T-cell (primary cell): ENCODE results near the gene NRROS. TPM values are rescaled to one million over a fixed set of nuclear protein-coding genes. Genes with fewer than 3 reads are reported as not detected.
A peak's percentile ranks its signal among the peaks of the same experiment; 100 is the strongest.

Source experiments
- ATAC-seq, 4 experiments: fragments of 200-7000 bp in 3 of 4; fragments of 150-1000 bp in 1 of 4; cut with Tn5 transposase; replicated peaks in 1 of 4; 1 replicate in 3 of 4; 2 replicates in 1 of 4; pipeline ENCODE4 v1.10.0; 2021; ENCODE audit warnings: moderate library complexity in 3 of 4, mild to moderate bottlenecking in 2 of 4, moderate number of reproducible peaks in 1 of 4
- CTCF ChIA-PET, 2 donors: fragments of 300-600 bp; sonication (Branson Sonifier 250); formaldehyde crosslinking; loops; one replicate each; lab custom pipeline; 2022; ENCODE audit warnings: antibody characterized with exemption in 2 of 2; lab: Charles Lee
- POLR2A ChIA-PET, 2 donors: fragments of 300-600 bp; sonication (Branson Sonifier 250); formaldehyde crosslinking; loops; one replicate each; lab custom pipeline; 2022; ENCODE audit warnings: antibody characterized with exemption in 2 of 2; lab: Charles Lee
- DNase-seq, 35 experiments: peaks; one replicate each; pipeline versions ENCODE4 v3.0.0 to v3.0.0-alpha.2; 2013 to 2023
- H3K27ac ChIP-seq: one replicate; pipeline ENCODE4 v1.5.1; 2013; ENCODE audit warnings: low read length
- H3K27me3 ChIP-seq, 2 experiments: replicated peaks in 1 of 2; 1 replicate in 1 of 2; 2 replicates in 1 of 2; pipeline versions ENCODE4 v1.6.1 to v1.7.0; 2013; ENCODE audit warnings: low read length in 1 of 2, mixed read lengths in 1 of 2; ENCODE audit not compliant: control insufficient read depth in 2 of 2, insufficient read depth in 2 of 2; ENCODE audit errors: extremely low read depth in 1 of 2
- H3K36me3 ChIP-seq, 2 donors: 1 replicate in 1 of 2; 2 replicates in 1 of 2; pipeline versions ENCODE4 v1.6.1 to v1.7.0; 2013; ENCODE audit warnings: low read length in 1 of 2; ENCODE audit not compliant: control insufficient read depth in 2 of 2, insufficient read depth in 1 of 2; ENCODE audit errors: extremely low read depth in 1 of 2
- H3K4me1 ChIP-seq, 2 experiments: 1 replicate in 1 of 2; 2 replicates in 1 of 2; pipeline versions ENCODE4 v1.6.1 to v1.7.0; 2013; ENCODE audit warnings: low read length in 2 of 2, mixed read lengths in 1 of 2; ENCODE audit not compliant: insufficient read depth in 2 of 2, control insufficient read depth in 1 of 2; ENCODE audit errors: extremely low read depth in 1 of 2
- H3K4me3 ChIP-seq, 2 donors: 1 replicate in 1 of 2; 2 replicates in 1 of 2; pipeline versions ENCODE4 v1.5.1 to v1.7.0; 2013; ENCODE audit warnings: mild to moderate bottlenecking in 2 of 2, low read length in 1 of 2, moderate library complexity in 1 of 2; ENCODE audit not compliant: control insufficient read depth in 1 of 2; ENCODE audit errors: extremely low read depth in 1 of 2
- H3K9me3 ChIP-seq: 2 replicates; pipeline ENCODE4 v1.7.0; 2013
- H3K27ac Mint-ChIP-seq, 2 donors: one replicate each; pipeline ENCODE4 v1.8.0; 2020 to 2021; ENCODE audit warnings: mild to moderate bottlenecking in 2 of 2, mixed read lengths in 2 of 2
- H3K27me3 Mint-ChIP-seq, 2 donors: one replicate each; pipeline ENCODE4 v1.8.0; 2021 to 2022; ENCODE audit warnings: mixed read lengths in 2 of 2
- H3K36me3 Mint-ChIP-seq: one replicate; pipeline ENCODE4 v1.8.0; 2021; ENCODE audit warnings: mixed read lengths
- H3K4me1 Mint-ChIP-seq, 3 donors: one replicate each; pipeline ENCODE4 v1.8.0; 2020 to 2022; ENCODE audit warnings: mixed read lengths in 3 of 3, mild to moderate bottlenecking in 1 of 3
- H3K4me3 Mint-ChIP-seq, 3 donors: one replicate each; pipeline ENCODE4 v1.8.0; 2020 to 2022; ENCODE audit warnings: mild to moderate bottlenecking in 3 of 3, mixed read lengths in 3 of 3, moderate library complexity in 3 of 3
- H3K9me3 Mint-ChIP-seq, 3 donors: one replicate each; pipeline ENCODE4 v1.8.0; 2020 to 2022; ENCODE audit warnings: mixed read lengths in 3 of 3
- WGBS: methylation state at CpG from one replicate; pipeline ENCODE4 v1.1.5; 2013; ENCODE audit warnings: missing lambda C conversion rate; ENCODE audit not compliant: insufficient coverage; 5-methylcytosine and 5-hydroxymethylcytosine counted together
- total RNA-seq, 35 experiments: library from RNA in 6 of 35; stranded (reverse) in 6 of 35; fragments of 120-200 nt in 1 of 35; gene quantifications; one replicate each; pipeline versions ENCODE4 v1.2.1 to v1.2.4 and lab custom pipeline; 2013 to 2026

The NRROS gene
- total RNA-seq, 5 donors from 2014 or later (not counting 1 experiment from before 2014, with no cell fraction given): 7.6 to 16.8 (median 15.6) TPM

DNA sequence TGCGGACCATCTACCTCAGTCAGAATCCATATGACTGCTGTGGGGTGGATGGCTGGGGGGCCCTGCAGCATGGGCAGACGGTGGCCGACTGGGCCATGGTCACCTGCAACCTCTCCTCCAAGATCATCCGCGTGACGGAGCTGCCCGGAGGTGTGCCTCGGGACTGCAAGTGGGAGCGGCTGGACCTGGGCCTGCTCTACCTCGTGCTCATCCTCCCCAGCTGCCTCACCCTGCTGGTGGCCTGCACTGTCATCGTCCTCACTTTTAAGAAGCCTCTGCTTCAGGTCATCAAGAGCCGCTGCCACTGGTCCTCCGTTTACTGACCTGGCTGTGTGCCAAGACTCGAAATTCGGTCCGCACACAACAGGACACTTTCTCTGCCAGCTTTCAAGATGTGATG, 21.9 kb downstream of the NRROS start:
- Mint-ChIP-seq H3K4me3 (no peak overlapping the region), H3K27me3 (no peaks in the 10 kb centered on the region), H3K4me1 (no peaks in the 10 kb centered on the region), H3K36me3 (peaks cover 24% of the 10 kb centered on the region), H3K27ac (no peak overlapping the region), H3K9me3 (no peaks in the 10 kb centered on the region)
- no peak for DNase-seq
- POLR2A ChIA-PET: no interaction called here
- peaks cover 20 to 49% of the 10 kb centered on the region in 2 donors for H3K36me3 ChIP-seq
- H3K4me3 ChIP-seq: no peak overlapping the region
- no peaks in the 10 kb centered on the region for H3K4me1 ChIP-seq
- no peaks in the 10 kb centered on the region for H3K27me3 ChIP-seq
- no peak for ATAC-seq
- WGBS: 98% methylated on average over 13 of the region's 16 CpGs
- H3K9me3 ChIP-seq: no peaks in the 10 kb centered on the region
- CTCF ChIA-PET: interaction anchor here in 1 of 2 donors (0.6 kb wide), 1 partner anchor 48 kb away, joined by 5 read pairs; no protein-coding TSS in a partner anchor
- no peak overlapping the region for H3K27ac ChIP-seq

DNA sequence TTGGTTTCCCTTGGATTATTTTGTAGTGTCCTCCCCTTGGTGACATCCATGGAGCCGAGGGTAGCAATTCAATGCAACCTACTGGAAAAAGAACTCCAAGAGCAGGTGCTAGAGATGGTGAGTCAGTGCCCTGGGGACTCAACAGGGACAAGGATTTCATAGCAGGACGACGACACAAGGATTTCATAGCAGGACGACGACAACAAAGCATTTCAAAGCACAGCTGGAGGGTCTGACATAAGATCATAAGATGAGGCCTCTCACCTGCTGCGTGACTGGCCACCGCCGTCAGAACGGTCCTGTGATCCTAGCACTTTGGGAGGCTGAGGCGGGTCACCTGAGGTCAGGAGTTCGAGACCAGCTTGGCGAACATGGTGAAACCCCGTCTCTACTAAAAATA, 22.5 kb downstream of the NRROS start:
- Histone ChIP-seq H3K27me3 (peaks cover 0 to 1% of the 10 kb centered on the region in 2 experiments), H3K9me3 (no peaks in the 10 kb centered on the region), H3K4me1 (no peaks in the 10 kb centered on the region), H3K27ac (no peak overlapping the region), H3K36me3 (peaks cover 20 to 45% of the 10 kb centered on the region in 2 donors), H3K4me3 (no peak overlapping the region)
- Mint-ChIP-seq H3K4me3 (no peak overlapping the region), H3K4me1 (no peaks in the 10 kb centered on the region), H3K36me3 (peaks cover 22% of the 10 kb centered on the region), H3K27ac (no peak overlapping the region), H3K9me3 (no peaks in the 10 kb centered on the region), H3K27me3 (no peaks in the 10 kb centered on the region)
- ChIA-PET POLR2A (no interaction called here), CTCF (interaction anchor here in 1 of 2 donors (0.6 kb wide), 1 partner anchor 47 kb away, joined by 5 read pairs; no protein-coding TSS in a partner anchor)
- no peak for ATAC-seq
- no peak for DNase-seq
- 94% methylated on average over 12 of the region's 13 CpGs for WGBS

DNA sequence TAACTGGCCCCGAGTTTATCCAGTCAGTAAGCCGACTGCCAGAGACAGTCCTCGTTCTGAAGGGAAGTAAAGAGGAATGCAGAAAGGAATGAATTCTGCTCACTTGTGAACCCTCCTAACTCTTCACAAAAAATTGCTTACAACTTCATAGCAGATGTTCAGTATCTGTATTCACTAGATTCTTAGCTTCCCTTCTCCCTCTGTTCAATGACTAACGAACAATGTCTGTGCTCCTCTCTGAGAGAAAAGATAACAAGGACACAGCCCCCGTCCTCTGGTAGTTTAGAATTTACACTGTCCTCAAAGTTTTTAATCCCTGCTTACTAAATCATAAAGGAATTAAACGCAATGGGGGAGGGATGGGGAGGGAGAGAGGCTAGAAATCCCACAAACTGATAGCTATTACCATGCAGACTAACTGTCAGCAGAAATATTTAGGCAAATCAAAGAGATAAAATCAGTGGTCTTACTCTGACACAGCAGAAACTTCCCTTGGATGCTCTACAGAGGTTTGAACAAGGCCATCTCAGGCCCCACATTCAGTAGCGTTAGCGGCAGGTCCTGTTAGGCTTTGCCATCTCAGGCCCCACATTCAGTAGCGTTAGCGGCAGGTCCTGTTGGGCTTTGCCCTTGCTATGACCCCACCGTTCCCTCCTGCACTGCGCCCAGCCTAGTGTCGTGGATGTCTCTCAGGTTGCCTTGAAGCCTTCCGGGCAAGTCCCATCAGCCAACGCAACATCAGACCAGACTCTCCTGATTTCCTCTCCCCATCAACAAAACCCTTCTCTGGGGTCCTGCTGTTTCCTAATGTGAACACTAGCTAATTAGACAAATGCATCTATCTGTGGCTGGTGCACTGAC, 23.4 kb downstream of the NRROS start:
- H3K27me3 ChIP-seq: peaks cover 0 to 2% of the 10 kb centered on the region in 2 experiments
- no peak overlapping the region for H3K27ac ChIP-seq
- peaks cover 18% of the 10 kb centered on the region for H3K36me3 Mint-ChIP-seq
- WGBS: 94% methylated on average over 7 of the region's 15 CpGs
- no peaks in the 10 kb centered on the region for H3K4me1 Mint-ChIP-seq
- no peak overlapping the region for H3K4me3 Mint-ChIP-seq
- H3K9me3 Mint-ChIP-seq: no peaks in the 10 kb centered on the region
- H3K36me3 ChIP-seq: peaks cover 14 to 36% of the 10 kb centered on the region in 2 donors
- ChIA-PET CTCF (interaction anchor here in 1 of 2 donors (1.4 kb wide), 1 partner anchor 31 kb away, joined by 3 read pairs; no protein-coding TSS in a partner anchor), POLR2A (no interaction called here)
- DNase-seq (no peak), ATAC-seq (no peak)
- H3K9me3 ChIP-seq: no peaks in the 10 kb centered on the region
- no peak overlapping the region for H3K4me3 ChIP-seq
- peak overlapping the region in 1 of 2 donors; percentile 39 for H3K27ac Mint-ChIP-seq
- no peaks in the 10 kb centered on the region for H3K4me1 ChIP-seq
- H3K27me3 Mint-ChIP-seq: no peaks in the 10 kb centered on the region

DNA sequence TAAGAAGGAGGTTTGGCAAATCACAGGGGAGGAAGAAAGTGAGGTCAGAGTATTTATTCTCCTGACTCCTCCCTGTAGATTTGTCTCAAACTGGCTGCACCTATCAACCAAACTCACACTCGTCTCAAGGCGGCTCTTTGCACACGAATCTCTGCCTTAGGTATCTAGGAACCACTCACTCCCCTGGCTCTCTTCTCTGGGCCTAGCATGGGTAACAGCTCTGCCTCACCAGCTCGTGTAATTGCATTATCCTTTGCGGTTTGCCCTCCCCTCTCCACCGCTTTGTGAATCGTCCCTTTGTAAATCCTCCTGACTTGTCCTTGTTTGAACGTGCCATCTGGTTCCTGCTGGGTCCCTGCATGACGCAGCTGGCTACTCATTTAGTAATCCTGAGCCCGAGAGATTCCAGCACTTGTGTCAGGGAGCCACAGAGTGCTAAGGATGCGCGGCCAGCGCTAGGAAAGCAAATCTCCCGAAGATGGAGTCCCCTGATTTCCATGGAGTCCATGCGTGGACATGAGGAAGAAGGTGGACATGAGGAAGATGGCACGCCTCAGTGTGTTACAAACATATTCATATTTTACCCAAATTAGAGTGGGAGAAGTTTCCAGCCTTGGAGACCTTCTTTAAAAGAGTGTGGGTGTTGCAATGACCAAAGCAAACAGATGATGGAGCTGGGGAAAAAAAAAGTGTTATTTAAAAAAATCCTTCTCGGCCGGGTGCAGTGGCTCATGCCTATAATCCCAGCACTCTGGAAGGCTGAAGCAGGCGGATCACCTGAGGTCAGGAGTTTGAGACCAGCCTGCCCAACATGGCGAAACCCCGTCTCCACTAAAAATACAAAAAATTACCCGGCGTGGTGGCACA, 26.7 kb downstream of the NRROS start:
- WGBS: 93% methylated on average over 21 of the region's 23 CpGs
- Histone ChIP-seq H3K36me3 (peaks cover 0 to 9% of the 10 kb centered on the region in 2 donors), H3K4me1 (peaks cover 6 to 17% of the 10 kb centered on the region in 2 experiments), H3K27ac (no peak overlapping the region), H3K4me3 (no peak overlapping the region), H3K9me3 (no peaks in the 10 kb centered on the region), H3K27me3 (peaks cover 0 to 2% of the 10 kb centered on the region in 2 experiments)
- ATAC-seq (no peak), DNase-seq (no peak)
- CTCF ChIA-PET: no interaction called here
- no peaks in the 10 kb centered on the region for H3K36me3 Mint-ChIP-seq
- no peak overlapping the region for H3K4me3 Mint-ChIP-seq
- peaks cover 11 to 20% (median 16%) of the 10 kb centered on the region in 3 donors for H3K4me1 Mint-ChIP-seq
- H3K27me3 Mint-ChIP-seq: no peaks in the 10 kb centered on the region
- peak overlapping the region in 1 of 2 donors; percentile 44 for H3K27ac Mint-ChIP-seq
- H3K9me3 Mint-ChIP-seq: no peaks in the 10 kb centered on the region
- POLR2A ChIA-PET: interaction anchor here in 1 of 2 donors (0.6 kb wide), 1 partner anchor 86 kb away, joined by 12 read pairs; no protein-coding TSS in a partner anchor

DNA sequence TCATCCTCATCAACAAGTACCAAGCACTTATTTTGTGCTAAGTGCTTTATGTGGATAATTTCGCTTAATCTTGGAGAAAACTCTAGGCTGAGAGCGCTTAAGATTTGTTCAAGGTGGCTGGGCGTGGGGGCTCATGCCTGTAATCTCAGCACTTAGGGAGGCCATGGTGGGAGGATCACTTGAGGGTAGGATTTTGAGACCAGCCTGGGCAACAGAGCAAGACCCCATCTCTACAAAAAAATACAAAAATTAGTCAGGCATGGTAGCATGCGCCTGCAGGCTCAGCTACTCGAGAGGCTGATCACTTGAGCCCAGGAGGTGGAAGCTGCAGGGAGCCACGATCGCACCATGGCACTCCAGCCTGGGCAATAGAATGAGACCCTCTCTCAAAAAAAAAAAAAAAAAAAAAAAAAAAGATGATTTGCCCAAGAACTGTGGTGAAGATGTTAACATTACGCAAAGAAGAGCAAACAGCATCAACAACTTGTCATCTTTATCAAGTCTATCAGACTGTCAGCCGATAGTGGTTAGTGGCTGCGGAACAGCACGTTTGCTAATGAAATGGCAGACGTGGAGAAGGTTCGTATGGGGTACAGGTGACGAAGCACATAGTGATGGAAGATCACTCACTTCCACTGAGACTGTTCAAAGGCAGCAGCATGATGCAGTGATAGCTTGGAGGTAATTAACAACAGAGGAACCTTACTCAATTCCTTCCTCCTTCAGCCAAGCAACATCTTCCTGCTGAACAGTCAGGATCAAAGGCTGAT, 27.7 kb downstream of the NRROS start:
- whole genome bisulfite sequencing: 93% methylated on average over 5 of the region's 14 CpGs
- H3K4me1 Mint-ChIP-seq: peaks cover 16 to 26% (median 22%) of the 10 kb centered on the region in 3 donors
- H3K4me3 ChIP-seq: no peak overlapping the region
- peaks cover 0 to 2% of the 10 kb centered on the region in 2 experiments for H3K27me3 ChIP-seq
- ChIA-PET POLR2A (interaction anchor here in 1 of 2 donors (0.6 to 0.7 kb wide), 2 partner anchors 33 to 85 kb away, joined by 3 to 12 read pairs; no protein-coding TSS in a partner anchor), CTCF (interaction anchor here (0.6 kb wide), 2 partner anchors 11 to 155 kb away, joined by 7 to 8 read pairs; no protein-coding TSS in a partner anchor)
- DNase-seq (peak in 1 of 35 experiments; percentile 22), ATAC-seq (no peak)
- peaks cover 0 to 2% of the 10 kb centered on the region in 2 donors for H3K36me3 ChIP-seq
- peak overlapping the region in 1 of 2 donors; percentile 44 for H3K27ac Mint-ChIP-seq
- no peak overlapping the region for H3K27ac ChIP-seq
- no peaks in the 10 kb centered on the region for H3K36me3 Mint-ChIP-seq
- no peak overlapping the region for H3K4me3 Mint-ChIP-seq
- H3K9me3 ChIP-seq: no peaks in the 10 kb centered on the region
- no peaks in the 10 kb centered on the region for H3K27me3 Mint-ChIP-seq
- no peaks in the 10 kb centered on the region for H3K9me3 Mint-ChIP-seq
- H3K4me1 ChIP-seq: peaks cover 10 to 17% of the 10 kb centered on the region in 2 experiments
